Neural progenitor cell (in vitro differentiated cells): ENCODE measurements around the gene CTDNEP1. TPM values are rescaled to one million over a fixed set of nuclear protein-coding genes. Genes with fewer than 3 reads are reported as not detected.
A peak's percentile ranks its signal among the peaks of the same experiment; 100 is the strongest.

ENCODE experiments used
- DNase-seq: peaks from one replicate; pipeline ENCODE4 v3.0.0-alpha.2; 2016; ENCODE audit warnings: low spot score
- H2AFZ ChIP-seq: fragments of 200-600 bp; sonication (generic); replicated peaks from 2 replicates; pipeline ENCODE4 v1.6.1; 2016; ENCODE audit warnings: antibody characterized with exemption
- H3F3A ChIP-seq: fragments of 200-600 bp; sonication (generic); 2 replicates; pipeline ENCODE4 v1.6.1; 2016; ENCODE audit warnings: antibody characterized with exemption, low read depth
- H3K27ac ChIP-seq: fragments of 200-600 bp; sonication (generic); 2 replicates; pipeline ENCODE4 v1.5.1; 2016; ENCODE audit warnings: mild to moderate bottlenecking
- H3K27me3 ChIP-seq: fragments of 200-600 bp; sonication (generic); 2 replicates; pipeline ENCODE4 v1.6.1; 2016; ENCODE audit warnings: mild to moderate bottlenecking, moderate library complexity
- H3K36me3 ChIP-seq: fragments of 200-600 bp; sonication (generic); 2 replicates; pipeline ENCODE4 v1.5.1; 2016
- H3K4me1 ChIP-seq: fragments of 200-600 bp; sonication (generic); 2 replicates; pipeline ENCODE4 v1.6.1; 2016; ENCODE audit warnings: mixed run types
- H3K4me2 ChIP-seq: fragments of 200-600 bp; sonication (generic); 2 replicates; pipeline ENCODE4 v1.6.1; 2016
- H3K4me3 ChIP-seq: fragments of 200-600 bp; sonication (generic); 2 replicates; pipeline ENCODE4 v1.5.1; 2016
- H3K79me2 ChIP-seq: fragments of 200-600 bp; sonication (generic); 2 replicates; pipeline ENCODE4 v1.6.1; 2016; ENCODE audit warnings: low read depth
- H3K9ac ChIP-seq: fragments of 200-600 bp; sonication (generic); 2 replicates; pipeline ENCODE4 v1.6.1; 2016
- H3K9me3 ChIP-seq: fragments of 200-600 bp; sonication (generic); 2 replicates; pipeline ENCODE4 v1.5.1; 2016; ENCODE audit warnings: low read depth
- H4K20me1 ChIP-seq: fragments of 200-600 bp; sonication (generic); 2 replicates; pipeline ENCODE4 v1.6.1; 2016; ENCODE audit warnings: low read depth
- H3K27ac Mint-ChIP-seq: 3 replicates; pipeline ENCODE4 v1.8.0; 2021; ENCODE audit warnings: mixed read lengths
- H3K27me3 Mint-ChIP-seq: 2 replicates; pipeline ENCODE4 v1.8.0; 2022; ENCODE audit warnings: low read depth, mild to moderate bottlenecking, inconsistent platforms, moderate library complexity, mixed read lengths; ENCODE audit not compliant: insufficient read depth
- H3K36me3 Mint-ChIP-seq: 3 replicates; pipeline ENCODE4 v1.8.0; 2021; ENCODE audit warnings: mixed read lengths
- H3K4me1 Mint-ChIP-seq: 3 replicates; pipeline ENCODE4 v1.8.0; 2021; ENCODE audit warnings: mixed read lengths
- H3K4me3 Mint-ChIP-seq: 3 replicates; pipeline ENCODE4 v1.8.0; 2021; ENCODE audit warnings: mild to moderate bottlenecking, moderate library complexity, mixed read lengths
- H3K9me3 Mint-ChIP-seq: 3 replicates; pipeline ENCODE4 v1.8.0; 2020; ENCODE audit warnings: mixed read lengths
- EZH2 ChIP-seq: fragments of 200-600 bp; sonication (generic); IDR thresholded peaks from 2 replicates; pipeline ENCODE4 v1.6.1; 2017; ENCODE audit warnings: antibody characterized with exemption, mild to moderate bottlenecking, moderate library complexity
- EZH2phosphoT487 ChIP-seq: fragments of 200-600 bp; sonication (generic); IDR thresholded peaks from 2 replicates; pipeline ENCODE4 v1.6.1; 2017; ENCODE audit warnings: antibody characterized with exemption
- total RNA-seq: library from RNA; depleted of rRNA; stranded (reverse); fragments of >200 nt; gene quantifications from 2 replicates; pipeline ENCODE4 v1.2.3, GENCODE V29; 2015; ENCODE audit warnings: low replicate concordance
- TF ChIP-seq, protein P1 (sequence below): fragments of 200-600 bp; sonication (generic); IDR thresholded peaks from 2 replicates; pipeline ENCODE4 v1.5.1; 2017; ENCODE audit warnings: antibody characterized with exemption, mild to moderate bottlenecking

The CTDNEP1 gene
- total RNA-seq, 1 donor from 2014 or later = 46.5 TPM

GRCh38 chr17:7283471-7284216 lies 32.1 kb upstream of the CTDNEP1 start:
- H3K27me3 Mint-ChIP-seq = peaks cover 18% of the 10 kb centered on the region

DNA sequence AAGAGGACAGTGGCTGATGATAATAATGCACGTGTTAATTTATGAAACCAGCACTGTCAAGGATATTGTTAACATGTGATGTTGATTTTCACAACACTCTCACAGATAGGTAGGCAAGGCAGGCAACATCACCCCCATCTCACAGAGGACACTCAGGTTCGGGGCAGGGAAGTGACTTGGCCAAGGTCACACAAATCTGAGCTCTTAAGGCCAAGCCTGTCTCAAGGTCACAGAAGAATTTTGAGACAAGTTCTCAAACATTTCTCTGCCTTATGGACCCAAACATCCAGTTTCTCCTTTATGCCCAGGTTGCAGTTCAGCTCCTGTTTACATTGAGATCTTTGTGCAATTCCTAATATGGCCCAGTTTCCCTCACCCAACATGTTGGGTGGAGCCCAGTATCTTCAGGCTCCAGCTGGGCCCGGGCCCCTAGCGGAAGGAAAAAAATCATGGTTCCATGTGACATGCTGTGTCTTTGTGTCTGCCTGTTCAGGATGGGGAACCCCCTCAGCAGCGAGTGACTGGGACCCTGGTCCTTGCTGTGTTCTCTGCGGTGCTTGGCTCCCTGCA lies 31.3 kb upstream of the CTDNEP1 start:
- peak overlapping the region; percentile 56 for H3K4me3 ChIP-seq

More at GRCh38 chr17:7283471-7284216, 32.1 kb upstream of the CTDNEP1 start:
- H3K36me3 Mint-ChIP-seq = peaks cover 1% of the 10 kb centered on the region
- peaks cover 4% of the 10 kb centered on the region for H3K4me1 ChIP-seq
- H3K27me3 ChIP-seq = peaks cover 45% of the 10 kb centered on the region
- H3K4me3 Mint-ChIP-seq = peak overlapping the region; percentile 88
- no peak overlapping the region for H3K9ac ChIP-seq
- no peaks in the 10 kb centered on the region for H3K36me3 ChIP-seq
- H4K20me1 ChIP-seq = peaks cover 16% of the 10 kb centered on the region
- H3K27ac ChIP-seq = no peak overlapping the region
- DNase-seq = no peak
- no peak overlapping the region for H3K4me2 ChIP-seq
- H2AFZ ChIP-seq = no peak overlapping the region
- no peak overlapping the region for H3K4me3 ChIP-seq
- no peaks in the 10 kb centered on the region for H3K9me3 ChIP-seq
- TF ChIP-seq, protein P1, sequence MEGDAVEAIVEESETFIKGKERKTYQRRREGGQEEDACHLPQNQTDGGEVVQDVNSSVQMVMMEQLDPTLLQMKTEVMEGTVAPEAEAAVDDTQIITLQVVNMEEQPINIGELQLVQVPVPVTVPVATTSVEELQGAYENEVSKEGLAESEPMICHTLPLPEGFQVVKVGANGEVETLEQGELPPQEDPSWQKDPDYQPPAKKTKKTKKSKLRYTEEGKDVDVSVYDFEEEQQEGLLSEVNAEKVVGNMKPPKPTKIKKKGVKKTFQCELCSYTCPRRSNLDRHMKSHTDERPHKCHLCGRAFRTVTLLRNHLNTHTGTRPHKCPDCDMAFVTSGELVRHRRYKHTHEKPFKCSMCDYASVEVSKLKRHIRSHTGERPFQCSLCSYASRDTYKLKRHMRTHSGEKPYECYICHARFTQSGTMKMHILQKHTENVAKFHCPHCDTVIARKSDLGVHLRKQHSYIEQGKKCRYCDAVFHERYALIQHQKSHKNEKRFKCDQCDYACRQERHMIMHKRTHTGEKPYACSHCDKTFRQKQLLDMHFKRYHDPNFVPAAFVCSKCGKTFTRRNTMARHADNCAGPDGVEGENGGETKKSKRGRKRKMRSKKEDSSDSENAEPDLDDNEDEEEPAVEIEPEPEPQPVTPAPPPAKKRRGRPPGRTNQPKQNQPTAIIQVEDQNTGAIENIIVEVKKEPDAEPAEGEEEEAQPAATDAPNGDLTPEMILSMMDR = no peak
- TF ChIP-seq EZH2phosphoT487 = no peak
- no peak for TF ChIP-seq EZH2
- H3K27ac Mint-ChIP-seq = no peak overlapping the region
- peaks cover 18% of the 10 kb centered on the region for H3K4me1 Mint-ChIP-seq
- peaks cover 16% of the 10 kb centered on the region for H3F3A ChIP-seq
- H3K9me3 Mint-ChIP-seq = peaks cover 1% of the 10 kb centered on the region
- H3K79me2 ChIP-seq = no peaks in the 10 kb centered on the region

GRCh38 chr17:7281953-7282751 lies 30.6 kb upstream of the CTDNEP1 start:
- DNase-seq = no peak
- peak; percentile 19 for TF ChIP-seq EZH2phosphoT487
- TF ChIP-seq EZH2 = no peak
- peaks cover 18% of the 10 kb centered on the region for H3K4me1 Mint-ChIP-seq
- Histone ChIP-seq H3K4me2 (peak overlapping the region; percentile 76), H3K9me3 (no peaks in the 10 kb centered on the region), H3K27me3 (peaks cover 47% of the 10 kb centered on the region), H3F3A (peaks cover 16% of the 10 kb centered on the region), H4K20me1 (peaks cover 16% of the 10 kb centered on the region), H2AFZ (peak overlapping the region; percentile 71), H3K4me1 (peaks cover 4% of the 10 kb centered on the region), H3K79me2 (no peaks in the 10 kb centered on the region), H3K36me3 (no peaks in the 10 kb centered on the region), H3K9ac (no peak overlapping the region), H3K4me3 (peak overlapping the region; percentile 56), H3K27ac (no peak overlapping the region)
- H3K27ac Mint-ChIP-seq = no peak overlapping the region
- H3K4me3 Mint-ChIP-seq = peak overlapping the region; percentile 88
- peaks cover 18% of the 10 kb centered on the region for H3K27me3 Mint-ChIP-seq
- H3K36me3 Mint-ChIP-seq = peaks cover 1% of the 10 kb centered on the region
- peaks cover 1% of the 10 kb centered on the region for H3K9me3 Mint-ChIP-seq

More for the DNA sequence above, 31.3 kb upstream of the CTDNEP1 start:
- Mint-ChIP-seq H3K4me1 (peaks cover 18% of the 10 kb centered on the region), H3K9me3 (peaks cover 1% of the 10 kb centered on the region), H3K27me3 (peaks cover 18% of the 10 kb centered on the region), H3K27ac (no peak overlapping the region), H3K4me3 (peak overlapping the region; percentile 88), H3K36me3 (peaks cover 1% of the 10 kb centered on the region)
- no peak overlapping the region for H3K9ac ChIP-seq
- H3K27ac ChIP-seq = no peak overlapping the region
- no peak for DNase-seq
- peaks cover 4% of the 10 kb centered on the region for H3K4me1 ChIP-seq
- no peaks in the 10 kb centered on the region for H3K79me2 ChIP-seq
- no peaks in the 10 kb centered on the region for H3K36me3 ChIP-seq
- H3K4me2 ChIP-seq = peak overlapping the region; percentile 76
- H3K9me3 ChIP-seq = no peaks in the 10 kb centered on the region
- no peak overlapping the region for H2AFZ ChIP-seq
- H4K20me1 ChIP-seq = peaks cover 16% of the 10 kb centered on the region
- TF ChIP-seq, protein P1 = no peak
- TF ChIP-seq EZH2 = no peak
- no peak for TF ChIP-seq EZH2phosphoT487
- peaks cover 16% of the 10 kb centered on the region for H3F3A ChIP-seq
- peaks cover 47% of the 10 kb centered on the region for H3K27me3 ChIP-seq
